Neural cell (in vitro differentiated cells): ENCODE results near the gene GPATCH3. TPM values are rescaled to one million over a fixed set of nuclear protein-coding genes. Genes with fewer than 3 reads are reported as not detected.
A peak's percentile ranks its signal among the peaks of the same experiment; 100 is the strongest.

ENCODE experiments used
- H2AFZ ChIP-seq: fragments of 200-600, 300-800 bp; sonication (generic), shearing (Covaris generic); 2 replicates; pipeline ENCODE4 v1.6.0; 2014; ENCODE audit warnings: low read depth, mild to moderate bottlenecking, antibody characterized with exemption, low read length, moderate library complexity
- H3F3A ChIP-seq: fragments of 200-600 bp; shearing (Covaris generic); 2 replicates; pipeline ENCODE4 v1.6.1; 2016; ENCODE audit warnings: mild to moderate bottlenecking, moderate library complexity, mixed read lengths, antibody characterized with exemption, low read length; ENCODE audit not compliant: insufficient read depth, poor library complexity, severe bottlenecking
- H3K27ac ChIP-seq: fragments of 200-600, 300-800 bp; sonication (generic), shearing (Covaris generic); 2 replicates; pipeline ENCODE4 v1.5.1; 2014; ENCODE audit warnings: mild to moderate bottlenecking, low read length, moderate library complexity
- H3K27me3 ChIP-seq: fragments of 300-800, 200-600 bp; sonication (generic), shearing (Covaris generic); 2 replicates; pipeline ENCODE4 v1.6.0; 2014; ENCODE audit warnings: mild to moderate bottlenecking, low read depth, low read length, moderate library complexity; ENCODE audit not compliant: insufficient read depth
- H3K36me3 ChIP-seq: fragments of 300-800, 200-600 bp; sonication (generic), shearing (Covaris generic); 2 replicates; pipeline ENCODE4 v1.5.1; 2014; ENCODE audit warnings: mild to moderate bottlenecking, antibody characterized with exemption, low read length, moderate library complexity; ENCODE audit not compliant: insufficient read depth
- H3K4me2 ChIP-seq: fragments of 300-800, 200-600 bp; sonication (generic), shearing (Covaris generic); 2 replicates; pipeline ENCODE4 v1.6.0; 2014; ENCODE audit warnings: mild to moderate bottlenecking, low read length
- H3K4me3 ChIP-seq: fragments of 300-800, 200-600 bp; sonication (generic), shearing (Covaris generic); 2 replicates; pipeline ENCODE4 v1.5.1; 2014; ENCODE audit warnings: mild to moderate bottlenecking, low read length, moderate library complexity
- H3K79me2 ChIP-seq: fragments of 200-600 bp; shearing (Covaris generic); replicated peaks from 2 replicates; pipeline ENCODE4 v1.6.0; 2014; ENCODE audit warnings: mild to moderate bottlenecking, low read length, moderate library complexity; ENCODE audit not compliant: insufficient read depth
- H3K9ac ChIP-seq: fragments of 300-800, 200-600 bp; sonication (generic), shearing (Covaris generic); 2 replicates; pipeline ENCODE4 v1.6.1; 2016; ENCODE audit warnings: mild to moderate bottlenecking, low read length, mixed read lengths
- H3K9me2 ChIP-seq: fragments of 200-600 bp; shearing (Covaris generic); 2 replicates; pipeline ENCODE4 v1.6.1; 2016; ENCODE audit warnings: mild to moderate bottlenecking, low read length, mixed read lengths; ENCODE audit not compliant: insufficient read depth
- H3K9me3 ChIP-seq: fragments of 200-600, 300-800 bp; sonication (generic), shearing (Covaris generic); 2 replicates; pipeline ENCODE4 v1.6.1; 2016; ENCODE audit warnings: mild to moderate bottlenecking, mixed run types, low read length, moderate library complexity, mixed read lengths
- H4K20me1 ChIP-seq: fragments of 200-600 bp; shearing (Covaris generic); 2 replicates; pipeline ENCODE4 v1.6.1; 2016; ENCODE audit warnings: mild to moderate bottlenecking, mixed run types; ENCODE audit not compliant: insufficient read depth
- CTCF ChIP-seq: fragments of 450-650 bp; IDR thresholded peaks from 2 replicates; pipeline ENCODE4 v1.5.1; 2014; ENCODE audit warnings: antibody characterized with exemption, mild to moderate bottlenecking, moderate library complexity; ENCODE audit not compliant: poor library complexity, severe bottlenecking
- EP300 ChIP-seq: fragments of 450-650 bp; conservative IDR thresholded peaks from 2 replicates; pipeline ENCODE4 v1.6.1; 2014; ENCODE audit warnings: antibody characterized with exemption, mild to moderate bottlenecking, moderate library complexity; ENCODE audit not compliant: poor library complexity, severe bottlenecking
- EZH2 ChIP-seq: fragments of 200-600, 300-800 bp; shearing (Covaris generic), sonication (generic); IDR thresholded peaks from 2 replicates; pipeline ENCODE4 v1.6.1; 2014; ENCODE audit warnings: antibody characterized with exemption, low read length, borderline replicate concordance, mild to moderate bottlenecking; ENCODE audit not compliant: insufficient read depth, poor library complexity, severe bottlenecking
- MXI1 ChIP-seq: fragments of 450-650 bp; conservative IDR thresholded peaks from 2 replicates; pipeline ENCODE4 v1.6.1; 2014; ENCODE audit warnings: antibody characterized with exemption, mild to moderate bottlenecking; ENCODE audit not compliant: poor library complexity, severe bottlenecking
- POLR2AphosphoS5 ChIP-seq: IDR thresholded peaks from 2 replicates; pipeline ENCODE4 v1.6.1; 2012
- RAD21 ChIP-seq: fragments of 450-650 bp; conservative IDR thresholded peaks from 2 replicates; pipeline ENCODE4 v1.6.1; 2014; ENCODE audit warnings: antibody characterized with exemption, mild to moderate bottlenecking, moderate library complexity
- REST ChIP-seq: IDR thresholded peaks from 2 replicates; pipeline ENCODE4 v1.6.1; 2012; ENCODE audit warnings: borderline replicate concordance
- SMC3 ChIP-seq: fragments of 450-650 bp; conservative IDR thresholded peaks from 2 replicates; pipeline ENCODE4 v1.6.1; 2014; ENCODE audit warnings: antibody characterized with exemption, mild to moderate bottlenecking, moderate library complexity; ENCODE audit not compliant: poor library complexity
- TAF1 ChIP-seq: IDR thresholded peaks from 2 replicates; pipeline ENCODE4 v1.6.1; 2012; ENCODE audit warnings: low read depth
- polyA plus RNA-seq: library from polyadenylated mRNA; depleted of rRNA; stranded (reverse); fragments of >200 nt; gene quantifications from 2 replicates; pipeline ENCODE4 v1.2.3, GENCODE V29; 2014

The GPATCH3 gene
- polyA plus RNA-seq, 1 donor from 2014 or later, result 7.1 TPM

- Histone ChIP-seq H3K4me3 (no peak overlapping the region), H3K27ac (no peak overlapping the region), H3K9me2 (no peaks in the 10 kb centered on the region), H3K36me3 (no peaks in the 10 kb centered on the region), H3F3A (no peaks in the 10 kb centered on the region), H4K20me1 (no peaks in the 10 kb centered on the region), H3K79me2 (no peaks in the 10 kb centered on the region), H3K4me2 (no peak overlapping the region), H2AFZ (no peak overlapping the region), H3K9me3 (no peaks in the 10 kb centered on the region), H3K27me3 (no peaks in the 10 kb centered on the region), H3K9ac (no peak overlapping the region)
- TF ChIP-seq TAF1, result no peak
- no peak for TF ChIP-seq CTCF
- TF ChIP-seq RAD21, result no peak
- no peak for TF ChIP-seq SMC3
- TF ChIP-seq EZH2, result no peak
Measured at GRCh38 chr1:26909951-26910342, 9.7 kb upstream of the GPATCH3 start.

GRCh38 chr1:26907071-26907917, 7.0 kb upstream of the GPATCH3 start:
- Histone ChIP-seq H3F3A (no peaks in the 10 kb centered on the region), H3K4me3 (no peak overlapping the region), H3K9ac (no peak overlapping the region), H3K27ac (no peak overlapping the region), H3K4me2 (no peak overlapping the region), H3K9me2 (no peaks in the 10 kb centered on the region), H4K20me1 (no peaks in the 10 kb centered on the region), H3K9me3 (no peaks in the 10 kb centered on the region), H3K27me3 (no peaks in the 10 kb centered on the region), H3K36me3 (no peaks in the 10 kb centered on the region), H3K79me2 (no peaks in the 10 kb centered on the region), H2AFZ (no peak overlapping the region)
- TF ChIP-seq SMC3 (no peak), MXI1 (no peak), RAD21 (no peak), CTCF (no peak), EZH2 (no peak), POLR2AphosphoS5 (no peak)

GRCh38 chr1:26900815-26901511, 696 bp upstream of the GPATCH3 start:
- Histone ChIP-seq H3K27me3 (no peaks in the 10 kb centered on the region), H3K9me3 (no peaks in the 10 kb centered on the region), H3K4me2 (peak overlapping the region; percentile 87), H3K36me3 (no peaks in the 10 kb centered on the region), H2AFZ (peak overlapping the region; percentile 94), H3K27ac (peak overlapping the region; percentile 76), H4K20me1 (no peaks in the 10 kb centered on the region), H3K9me2 (no peaks in the 10 kb centered on the region), H3K4me3 (peak overlapping the region; percentile 76), H3F3A (no peaks in the 10 kb centered on the region), H3K9ac (peak overlapping the region; percentile 80), H3K79me2 (peaks cover 17% of the 10 kb centered on the region)
- no peak for TF ChIP-seq EP300
- no peak for TF ChIP-seq MXI1
- TF ChIP-seq CTCF, result no peak
- TF ChIP-seq RAD21, result no peak
- no peak for TF ChIP-seq SMC3
- TF ChIP-seq TAF1, result no peak
- no peak for TF ChIP-seq REST
- TF ChIP-seq POLR2AphosphoS5, result no peak
- no peak for TF ChIP-seq EZH2
